BE2C (cell line): Measurements from ENCODE around the gene LRP5.

Experiments used
- DNase-seq: peaks from one replicate; pipeline ENCODE4 v3.0.0-alpha.2; 2020
- H3K27me3 ChIP-seq: fragments of 250-450 bp; sonication (Bioruptor Pico); 2 replicates; pipeline ENCODE4 v1.5.1; 2020; ENCODE audit warnings: mild to moderate bottlenecking
- H3K36me3 ChIP-seq: fragments of 250-450 bp; sonication (Bioruptor Pico); 2 replicates; pipeline ENCODE4 v1.5.1; 2020; ENCODE audit warnings: mild to moderate bottlenecking
- H3K4me1 ChIP-seq: fragments of 250-450 bp; sonication (Bioruptor Pico); 2 replicates; pipeline ENCODE4 v1.5.1; 2020
- H3K4me3 ChIP-seq: 2 replicates; pipeline ENCODE4 v1.5.1; 2011; ENCODE audit warnings: low read depth, low read length
- H3K9me3 ChIP-seq: fragments of 250-450 bp; sonication (Bioruptor Pico); 2 replicates; pipeline ENCODE4 v1.5.1; 2020
- CTCF ChIP-seq: IDR thresholded peaks from 2 replicates; pipeline ENCODE4 v1.5.1; 2012; ENCODE audit warnings: mild to moderate bottlenecking, low read depth, low read length

LRP5 gene

GRCh38 chr11:68411501-68411991 lies 99.2 kb downstream of the LRP5 start:
- DNase-seq = no peak
- Histone ChIP-seq H3K9me3 (no peaks in the 10 kb centered on the region), H3K4me3 (no peak overlapping the region), H3K36me3 (peaks cover 68% of the 10 kb centered on the region), H3K4me1 (no peaks in the 10 kb centered on the region), H3K27me3 (no peaks in the 10 kb centered on the region)
- TF ChIP-seq CTCF = no peak

DNA sequence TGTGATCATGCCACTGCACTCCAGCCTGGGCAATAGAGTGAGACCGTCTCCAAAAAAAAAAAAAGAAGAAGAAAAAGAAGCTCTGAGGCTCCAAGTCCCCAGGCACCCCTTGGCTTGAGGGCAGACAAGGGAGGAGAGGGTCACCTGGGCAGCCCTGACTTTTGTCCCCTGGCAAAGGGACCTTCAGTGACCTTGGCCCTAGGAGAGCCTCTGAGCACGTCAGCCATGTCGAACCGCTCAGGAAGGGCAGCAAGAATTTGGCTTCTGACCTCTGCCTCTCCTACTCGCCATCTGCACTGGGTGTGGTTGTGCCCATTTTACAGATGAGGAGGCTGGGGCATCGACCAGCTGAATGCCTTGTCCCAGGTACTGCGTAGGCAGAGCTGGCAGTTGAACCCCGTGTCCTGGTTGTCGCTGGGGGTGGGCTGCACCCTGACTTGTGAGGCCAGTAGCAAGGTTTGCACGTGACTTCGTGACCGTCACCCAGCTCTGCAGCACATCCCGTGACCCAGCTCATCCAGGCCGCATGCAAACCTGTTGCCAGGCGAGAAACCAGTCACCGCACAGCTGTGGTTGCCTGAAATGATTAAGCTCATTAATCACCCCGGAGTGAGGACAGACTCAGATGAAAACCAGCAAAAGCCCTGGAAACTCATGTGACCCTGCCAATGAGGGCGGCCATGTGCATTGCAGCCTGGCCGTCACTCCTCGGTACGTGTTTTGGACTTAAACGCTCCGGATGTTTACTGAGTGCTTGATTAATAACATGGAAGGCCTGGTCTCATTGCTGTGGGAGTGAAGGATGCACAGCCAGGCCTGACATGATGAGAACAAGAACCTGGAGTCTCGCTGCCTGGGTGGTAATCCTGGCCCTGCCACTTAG lies 100.4 kb downstream of the LRP5 start:
- Histone ChIP-seq H3K4me3 (no peak overlapping the region), H3K27me3 (no peaks in the 10 kb centered on the region), H3K4me1 (no peaks in the 10 kb centered on the region), H3K9me3 (no peaks in the 10 kb centered on the region), H3K36me3 (peaks cover 69% of the 10 kb centered on the region)
- TF ChIP-seq CTCF = no peak
- no peak for DNase-seq

GRCh38 chr11:68413591-68413999 lies 101.2 kb downstream of the LRP5 start:
- DNase-seq = no peak
- Histone ChIP-seq H3K9me3 (no peaks in the 10 kb centered on the region), H3K4me1 (no peaks in the 10 kb centered on the region), H3K27me3 (no peaks in the 10 kb centered on the region), H3K36me3 (peaks cover 67% of the 10 kb centered on the region), H3K4me3 (no peak overlapping the region)
- TF ChIP-seq CTCF = no peak

DNA sequence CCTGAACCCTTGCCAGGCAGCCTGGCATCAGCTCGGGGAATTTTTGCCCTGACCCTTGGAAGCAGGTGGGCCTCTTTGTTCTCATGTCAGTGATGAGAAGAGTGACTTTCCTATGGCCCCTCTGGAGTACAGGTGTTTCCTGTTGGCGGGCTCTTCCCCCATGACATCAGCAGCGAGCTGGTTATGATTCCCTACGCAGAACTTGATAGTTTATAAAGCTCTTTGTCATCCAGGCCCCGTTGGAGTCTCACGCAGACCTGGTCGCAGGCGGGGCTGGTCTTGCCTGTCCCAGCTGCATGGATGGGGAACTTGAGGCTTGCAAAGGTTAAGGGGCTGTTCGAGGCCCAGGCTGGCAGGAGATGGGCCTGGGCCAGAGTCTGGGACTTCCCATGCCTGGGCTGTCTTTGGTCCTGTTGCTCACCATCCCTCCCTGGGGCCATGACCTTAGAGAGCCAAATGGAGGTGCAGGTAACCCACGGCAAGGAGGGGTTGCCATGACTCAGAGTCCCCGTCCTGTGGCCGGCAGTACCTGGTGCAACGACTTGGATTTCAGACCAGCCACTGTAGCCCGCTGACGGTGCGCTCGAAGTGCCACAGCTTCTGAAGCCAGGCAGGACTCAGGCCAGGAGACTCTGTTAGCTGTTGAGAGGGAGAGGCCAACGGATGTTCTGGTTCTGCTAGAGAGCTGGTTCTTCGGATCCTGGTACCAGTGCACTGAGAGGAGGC lies 102.3 kb downstream of the LRP5 start:
- H3K36me3 ChIP-seq = peaks cover 71% of the 10 kb centered on the region

DNA sequence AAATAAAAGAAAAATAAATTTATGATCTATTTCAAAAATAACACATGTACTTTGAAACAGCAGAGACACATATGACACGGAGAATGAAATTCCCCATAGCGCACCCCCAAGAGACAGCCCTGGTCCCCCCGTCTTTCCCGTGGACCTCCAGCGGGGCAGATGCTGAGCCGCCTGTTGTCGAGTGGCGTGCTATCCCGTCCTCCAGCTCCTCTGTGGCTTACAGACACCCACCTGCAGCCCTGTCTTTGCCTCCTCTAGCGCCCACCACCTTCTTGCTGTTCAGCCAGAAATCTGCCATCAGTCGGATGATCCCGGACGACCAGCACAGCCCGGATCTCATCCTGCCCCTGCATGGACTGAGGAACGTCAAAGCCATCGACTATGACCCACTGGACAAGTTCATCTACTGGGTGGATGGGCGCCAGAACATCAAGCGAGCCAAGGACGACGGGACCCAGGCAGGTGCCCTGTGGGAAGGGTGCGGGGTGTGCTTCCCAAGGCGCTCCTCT lies 103.7 kb downstream of the LRP5 start:
- Histone ChIP-seq H3K27me3 (no peaks in the 10 kb centered on the region), H3K36me3 (peaks cover 62% of the 10 kb centered on the region), H3K4me1 (no peaks in the 10 kb centered on the region), H3K4me3 (no peak overlapping the region), H3K9me3 (no peaks in the 10 kb centered on the region)
- TF ChIP-seq CTCF = no peak
- no peak for DNase-seq

More for the DNA sequence above, 102.3 kb downstream of the LRP5 start:
- Histone ChIP-seq H3K4me1 (no peaks in the 10 kb centered on the region), H3K9me3 (no peaks in the 10 kb centered on the region), H3K27me3 (no peaks in the 10 kb centered on the region), H3K4me3 (no peak overlapping the region)
- TF ChIP-seq CTCF = no peak
- no peak for DNase-seq

GRCh38 chr11:68418648-68419047 lies 106.3 kb downstream of the LRP5 start:
- H3K36me3 ChIP-seq = peaks cover 43% of the 10 kb centered on the region
- TF ChIP-seq CTCF = no peak
- peaks cover 3% of the 10 kb centered on the region; the same call in 1 of the 2 replicates for H3K4me1 ChIP-seq
- no peak overlapping the region for H3K4me3 ChIP-seq
- DNase-seq = no peak
- H3K27me3 ChIP-seq = no peaks in the 10 kb centered on the region
- no peaks in the 10 kb centered on the region for H3K9me3 ChIP-seq
